K562 (cell line): ENCODE results near the gene OPCML. TPM values are rescaled to one million over a fixed set of nuclear protein-coding genes. Genes with fewer than 3 reads are reported as not detected.

ENCODE experiments used
- ATAC-seq: fragments of 200-7000 bp; cut with Tn5 transposase; 3 replicates; pipeline ENCODE4 v1.9.1; 2020; ENCODE audit warnings: moderate library complexity
- BruUV-seq: library from RNA; stranded (reverse); fragments of 400-500 nt; replicated peaks from 2 replicates; lab custom pipeline; 2021; lab: Mats Ljungman, UMichigan
- CTCF ChIA-PET: fragments of 300-600 bp; formaldehyde crosslinking; extraction: SDS; loops from one replicate; lab custom pipeline; 2021; ENCODE audit warnings: low intra/inter-chr PET ratio; lab: Yijun Ruan, JAX
- POLR2A ChIA-PET: fragments of 300-600, 350-650 bp; sonication (Branson Sonifier 250); formaldehyde crosslinking; extraction: SDS; loops from one replicate; lab custom pipeline; 2021; ENCODE audit warnings: antibody characterized with exemption, inconsistent platforms; lab: Yijun Ruan, JAX
- DNase-seq, 4 experiments: peaks; one replicate each; pipeline versions ENCODE4 v3.0.0 to v3.0.0-alpha.2; 2011 to 2018; ENCODE audit warnings: low spot score in 3 of 4, mixed read lengths in 3 of 4; ENCODE audit errors: extremely low read depth in 1 of 4
- FAIRE-seq: peaks from 2 replicates; lab custom pipeline; 2011; peaks lifted over from hg19 to GRCh38; lab: Jason Lieb, UNC
- H2AFZ ChIP-seq: 2 replicates; pipeline ENCODE4 v1.6.0; 2011; ENCODE audit warnings: low read depth, low read length, control low read depth, inconsistent platforms
- H3K27ac ChIP-seq: fragments of 200-600 bp; 3 replicates; pipeline ENCODE4 v1.8.0; 2011; ENCODE audit warnings: low read depth, mild to moderate bottlenecking, control low read depth, inconsistent platforms, low read length, moderate library complexity, mixed read lengths; ENCODE audit errors: extremely low read depth
- H3K27me3 ChIP-seq, 2 experiments: fragments of 300-600 bp in 1 of 2; 2 replicates in 1 of 2; 3 replicates in 1 of 2; pipeline versions ENCODE4 v1.6.0 to v1.8.0; 2011; ENCODE audit warnings: inconsistent platforms in 2 of 2, low read length in 2 of 2, mild to moderate bottlenecking in 1 of 2, mixed read lengths in 1 of 2, moderate library complexity in 1 of 2; ENCODE audit not compliant: control insufficient read depth in 2 of 2, insufficient read depth in 2 of 2
- H3K36me3 ChIP-seq: fragments of 300-600 bp; 3 replicates; pipeline ENCODE4 v1.8.0; 2011; ENCODE audit warnings: mild to moderate bottlenecking, low read length, inconsistent platforms; ENCODE audit not compliant: control insufficient read depth, insufficient read depth
- H3K4me1 ChIP-seq, 2 experiments: fragments of 200-600 bp in 1 of 2; replicated peaks in 1 of 2; 2 replicates in 1 of 2; 3 replicates in 1 of 2; pipeline versions ENCODE4 v1.5.1 to v1.8.0; 2011; ENCODE audit warnings: inconsistent platforms in 2 of 2, low read length in 2 of 2, mild to moderate bottlenecking in 1 of 2, mixed read lengths in 1 of 2, moderate library complexity in 1 of 2; ENCODE audit not compliant: control insufficient read depth in 2 of 2, insufficient read depth in 2 of 2
- H3K4me2 ChIP-seq: 2 replicates; pipeline ENCODE4 v1.6.1; 2011; ENCODE audit warnings: low read length, control low read depth, inconsistent platforms, mixed read lengths; ENCODE audit not compliant: insufficient read depth
- H3K4me3 ChIP-seq: fragments of 200-600 bp; sonication (generic), shearing (Covaris generic); 2 replicates; pipeline ENCODE4 v1.5.1; 2016; ENCODE audit warnings: control low read depth, inconsistent platforms
- H3K79me2 ChIP-seq: fragments of 200-600 bp; 3 replicates; pipeline ENCODE4 v1.8.0; 2011; ENCODE audit warnings: low read length, inconsistent platforms; ENCODE audit not compliant: control insufficient read depth, insufficient read depth
- H3K9ac ChIP-seq, 2 experiments: 2 replicates each; pipeline versions ENCODE4 v1.6.0 to v1.6.1; 2011; ENCODE audit warnings: low read depth in 2 of 2, low read length in 2 of 2, control low read depth in 1 of 2, inconsistent platforms in 1 of 2, mild to moderate bottlenecking in 1 of 2, mixed read lengths in 1 of 2; ENCODE audit not compliant: insufficient read depth in 1 of 2
- H3K9me1 ChIP-seq: one replicate; pipeline ENCODE4 v1.6.0; 2011; ENCODE audit warnings: inconsistent platforms, mild to moderate bottlenecking, low read length, moderate library complexity; ENCODE audit not compliant: control insufficient read depth, insufficient read depth
- H3K9me3 ChIP-seq: replicated peaks from 2 replicates; pipeline ENCODE4 v1.5.1; 2011; ENCODE audit warnings: low read depth, low read length, inconsistent platforms; ENCODE audit not compliant: control insufficient read depth, insufficient read depth
- H4K20me1 ChIP-seq: replicated peaks from 2 replicates; pipeline ENCODE4 v1.6.1; 2011; ENCODE audit warnings: low read length, inconsistent platforms, mixed read lengths; ENCODE audit not compliant: control insufficient read depth, insufficient read depth
- BRF1 ChIP-seq: IDR thresholded peaks from 3 replicates; pipeline ENCODE4 v1.6.1; 2011; ENCODE audit warnings: borderline replicate concordance, mild to moderate bottlenecking; ENCODE audit not compliant: insufficient read length; ENCODE audit errors: extremely low read depth
- CBX2 ChIP-seq: fragments of 200-600 bp; sonication (generic); IDR thresholded peaks from one replicate; pipeline ENCODE4 v1.6.1; 2012; ENCODE audit warnings: mild to moderate bottlenecking, low read length, inconsistent platforms; ENCODE audit not compliant: insufficient read depth, poor library complexity, severe bottlenecking
- HNRNPLL ChIP-seq: fragments of 200-400 bp; formaldehyde crosslinking; IDR thresholded peaks from 2 replicates; pipeline ENCODE4 v1.6.1; 2017; ENCODE audit warnings: low read length, low read depth, mild to moderate bottlenecking; ENCODE audit not compliant: poor library complexity, severe bottlenecking
- ILF3 ChIP-seq: fragments of 450-650 bp; IDR thresholded peaks from 2 replicates; pipeline ENCODE4 v1.6.1; 2018; ENCODE audit warnings: antibody characterized with exemption, mild to moderate bottlenecking, moderate library complexity, borderline replicate concordance
- NBN ChIP-seq: fragments of 450-650 bp; IDR thresholded peaks from 2 replicates; pipeline ENCODE4 v1.6.1; 2016; ENCODE audit warnings: low read depth, mild to moderate bottlenecking
- NR2C2 ChIP-seq, 2 experiments: fragments of 200-800 bp in 1 of 2; sonication (Bioruptor generic) in 1 of 2; sonication (generic) in 1 of 2; formaldehyde crosslinking in 1 of 2; IDR thresholded peaks; 2 replicates each; pipeline versions ENCODE4 v1.6.1 to v1.8.0; 2016 to 2022; ENCODE audit warnings: mild to moderate bottlenecking in 1 of 2, missing compliant biosample characterization in 1 of 2, missing genetic modification characterization in 1 of 2, missing genetic modification reagents in 1 of 2
- ZNF140 ChIP-seq: fragments of 250-450 bp; sonication (Bioruptor Pico); IDR thresholded peaks from 2 replicates; pipeline ENCODE4 v1.8.0; 2021; ENCODE audit warnings: moderate library complexity, mild to moderate bottlenecking, inconsistent platforms
- ZNF174 ChIP-seq: fragments of 250-450 bp; sonication (Bioruptor Pico); IDR thresholded peaks from 2 replicates; pipeline ENCODE4 v1.4.0; 2020; ENCODE audit warnings: mild to moderate bottlenecking
- ZNF212 ChIP-seq: fragments of 450-650 bp; formaldehyde crosslinking; IDR thresholded peaks from 2 replicates; pipeline ENCODE4 v1.4.0; 2020; ENCODE audit warnings: mild to moderate bottlenecking
- ZNF76 ChIP-seq: fragments of 250-450 bp; sonication (Bioruptor Pico); IDR thresholded peaks from 2 replicates; pipeline ENCODE4 v1.4.0; 2020; ENCODE audit warnings: mild to moderate bottlenecking, moderate library complexity, borderline replicate concordance
- WGBS: fragments of 100-300 bp; shearing (Covaris generic); methylation state at CpG from one replicate; pipeline ENCODE4 v1.1.6; 2016; ENCODE audit warnings: low coverage, mixed read lengths; ENCODE audit not compliant: insufficient coverage; ENCODE audit errors: missing lambda C conversion rate; 5-methylcytosine and 5-hydroxymethylcytosine counted together
- in situ Hi-C: fragments of 300-500 bp; cut with MboI; formaldehyde crosslinking; loops from 4 replicates; pipeline ENCODE4 v1.15.0; 2018; ENCODE audit warnings: inconsistent platforms, mixed read lengths
- intact Hi-C: fragments of 100-400 bp; cut with micrococcal nuclease; formaldehyde crosslinking; loops from 2 replicates; pipeline ENCODE4 v1.14.2; 2022
- polyA plus RNA-seq, 8 experiments: library from polyadenylated mRNA; depleted of rRNA in 4 of 8; stranded (reverse) in 5 of 8; unstranded in 3 of 8; fragments of >200 nt; fragmentation: Nextera tagmentation in 2 of 8; fragmentation: Illumina TruSeq in 1 of 8; extraction: Ambion mirVana in 2 of 8; extraction: Trizol in 1 of 8; gene quantifications; 2 replicates each; pipeline versions ENCODE4 v1.2.1 to v1.2.3, GENCODE V29; 2011 to 2014; ENCODE audit warnings: inconsistent platforms in 1 of 8, missing spikeins in 1 of 8
- total RNA-seq, 7 experiments: library from RNA; depleted of rRNA in 6 of 7; stranded (reverse); fragments of >200 nt in 6 of 7; fragmentation: Illumina TruSeq in 2 of 7; extraction: Trizol in 2 of 7; gene quantifications; 2 replicates each; pipeline versions ENCODE4 v1.2.1 to v1.2.3, GENCODE V29; 2011 to 2021; ENCODE audit warnings: low replicate concordance in 1 of 7
- TF ChIP-seq, protein P1 (sequence below): sonication (generic); formaldehyde crosslinking; IDR thresholded peaks from 2 replicates; pipeline ENCODE4 v1.8.1; 2023; ENCODE audit warnings: mild to moderate bottlenecking, missing genetic modification reagents
- TF ChIP-seq, protein P2 (sequence below), 2 experiments: fragments of 450-650 bp; IDR thresholded peaks; 2 replicates each; pipeline ENCODE4 v1.6.1; 2018; ENCODE audit warnings: mild to moderate bottlenecking in 2 of 2, low read depth in 1 of 2; ENCODE audit not compliant: partially characterized antibody in 2 of 2
- TF ChIP-seq, protein P3 (sequence below): fragments of 450-650 bp; IDR thresholded peaks from 2 replicates; pipeline ENCODE4 v1.6.1; 2016; ENCODE audit warnings: antibody characterized with exemption

Gene OPCML
- total and polyA plus RNA-seq, 9 of the 15 experiments (the other 6 are each of a cell fraction or from before 2014, with no cell fraction given), result not detected

- no peak for TF ChIP-seq BRF1
These were observed 512.5 kb downstream of the OPCML start (continued) for GRCh38 chr11:133019545-133020371.

DNA sequence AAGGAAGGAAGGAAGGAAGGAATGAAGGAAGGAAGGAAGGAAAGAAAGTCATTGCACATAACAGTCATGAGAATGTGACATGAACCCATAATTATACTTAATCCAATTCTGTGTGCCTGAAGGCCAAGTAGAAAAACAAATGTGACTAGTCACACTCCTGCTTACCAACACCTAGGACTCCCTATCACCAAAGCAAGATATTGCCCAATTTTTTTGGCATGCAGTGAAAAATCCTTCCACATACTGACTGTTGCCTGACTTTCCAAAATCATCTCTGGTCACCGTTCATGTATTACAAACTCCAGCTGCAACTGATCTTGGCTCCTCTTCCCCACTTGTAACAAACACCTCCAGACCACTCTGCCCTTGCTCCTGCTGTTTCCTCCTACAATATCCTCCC, 516.8 kb downstream of the OPCML start:
- DNase-seq (no peak), ATAC-seq (no peak), FAIRE-seq (no peak)
- no peak overlapping the region for H2AFZ ChIP-seq
- H3K9ac ChIP-seq, result no peak overlapping the region
- no TSS peak for BruUV-seq
- 0% methylated on average over 1 of the region's 1 CpG for WGBS
- no peaks in the 10 kb centered on the region; the same call in 1 of the 2 replicates for H3K9me3 ChIP-seq
- H3K36me3 ChIP-seq, result no peaks in the 10 kb centered on the region
- POLR2A ChIA-PET, result no interaction called here
- no peaks in the 10 kb centered on the region for H4K20me1 ChIP-seq
- in situ Hi-C loops, result no loop called here
- no peak overlapping the region for H3K4me2 ChIP-seq
- H3K4me3 ChIP-seq, result no peak overlapping the region
- CTCF ChIA-PET, result no interaction called here
- no peaks in the 10 kb centered on the region for H3K79me2 ChIP-seq
- no peaks in the 10 kb centered on the region for H3K27me3 ChIP-seq
- no peaks in the 10 kb centered on the region for H3K9me1 ChIP-seq
- intact Hi-C loops, result no loop called here
- no peak overlapping the region for H3K27ac ChIP-seq
- no peaks in the 10 kb centered on the region for H3K4me1 ChIP-seq
- TF ChIP-seq, protein P1, sequence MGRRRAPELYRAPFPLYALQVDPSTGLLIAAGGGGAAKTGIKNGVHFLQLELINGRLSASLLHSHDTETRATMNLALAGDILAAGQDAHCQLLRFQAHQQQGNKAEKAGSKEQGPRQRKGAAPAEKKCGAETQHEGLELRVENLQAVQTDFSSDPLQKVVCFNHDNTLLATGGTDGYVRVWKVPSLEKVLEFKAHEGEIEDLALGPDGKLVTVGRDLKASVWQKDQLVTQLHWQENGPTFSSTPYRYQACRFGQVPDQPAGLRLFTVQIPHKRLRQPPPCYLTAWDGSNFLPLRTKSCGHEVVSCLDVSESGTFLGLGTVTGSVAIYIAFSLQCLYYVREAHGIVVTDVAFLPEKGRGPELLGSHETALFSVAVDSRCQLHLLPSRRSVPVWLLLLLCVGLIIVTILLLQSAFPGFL (CRISPR knock-in tag), result no peak
- no peak for TF ChIP-seq NR2C2 (CRISPR knock-in tag; IDR thresholded peaks at IDR 0.05)
- TF ChIP-seq NR2C2 (tag; IDR thresholded peaks at IDR 0.05), result no peak
- TF ChIP-seq ZNF76 (CRISPR knock-in tag), result no peak
- TF ChIP-seq ZNF174 (CRISPR knock-in tag), result no peak
- no peak for TF ChIP-seq CBX2
- TF ChIP-seq NBN, result no peak
- TF ChIP-seq, protein P2, sequence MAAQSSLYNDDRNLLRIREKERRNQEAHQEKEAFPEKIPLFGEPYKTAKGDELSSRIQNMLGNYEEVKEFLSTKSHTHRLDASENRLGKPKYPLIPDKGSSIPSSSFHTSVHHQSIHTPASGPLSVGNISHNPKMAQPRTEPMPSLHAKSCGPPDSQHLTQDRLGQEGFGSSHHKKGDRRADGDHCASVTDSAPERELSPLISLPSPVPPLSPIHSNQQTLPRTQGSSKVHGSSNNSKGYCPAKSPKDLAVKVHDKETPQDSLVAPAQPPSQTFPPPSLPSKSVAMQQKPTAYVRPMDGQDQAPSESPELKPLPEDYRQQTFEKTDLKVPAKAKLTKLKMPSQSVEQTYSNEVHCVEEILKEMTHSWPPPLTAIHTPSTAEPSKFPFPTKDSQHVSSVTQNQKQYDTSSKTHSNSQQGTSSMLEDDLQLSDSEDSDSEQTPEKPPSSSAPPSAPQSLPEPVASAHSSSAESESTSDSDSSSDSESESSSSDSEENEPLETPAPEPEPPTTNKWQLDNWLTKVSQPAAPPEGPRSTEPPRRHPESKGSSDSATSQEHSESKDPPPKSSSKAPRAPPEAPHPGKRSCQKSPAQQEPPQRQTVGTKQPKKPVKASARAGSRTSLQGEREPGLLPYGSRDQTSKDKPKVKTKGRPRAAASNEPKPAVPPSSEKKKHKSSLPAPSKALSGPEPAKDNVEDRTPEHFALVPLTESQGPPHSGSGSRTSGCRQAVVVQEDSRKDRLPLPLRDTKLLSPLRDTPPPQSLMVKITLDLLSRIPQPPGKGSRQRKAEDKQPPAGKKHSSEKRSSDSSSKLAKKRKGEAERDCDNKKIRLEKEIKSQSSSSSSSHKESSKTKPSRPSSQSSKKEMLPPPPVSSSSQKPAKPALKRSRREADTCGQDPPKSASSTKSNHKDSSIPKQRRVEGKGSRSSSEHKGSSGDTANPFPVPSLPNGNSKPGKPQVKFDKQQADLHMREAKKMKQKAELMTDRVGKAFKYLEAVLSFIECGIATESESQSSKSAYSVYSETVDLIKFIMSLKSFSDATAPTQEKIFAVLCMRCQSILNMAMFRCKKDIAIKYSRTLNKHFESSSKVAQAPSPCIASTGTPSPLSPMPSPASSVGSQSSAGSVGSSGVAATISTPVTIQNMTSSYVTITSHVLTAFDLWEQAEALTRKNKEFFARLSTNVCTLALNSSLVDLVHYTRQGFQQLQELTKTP (IDR thresholded peaks at IDR 0.05; ENCODE audit: low read depth in 1 of 2, partially characterized antibody in 2 of 2), result no peak
- TF ChIP-seq ZNF212 (CRISPR knock-in tag), result no peak
- TF ChIP-seq HNRNPLL, result no peak
- TF ChIP-seq ZNF140 (CRISPR knock-in tag), result no peak
- TF ChIP-seq, protein P3, sequence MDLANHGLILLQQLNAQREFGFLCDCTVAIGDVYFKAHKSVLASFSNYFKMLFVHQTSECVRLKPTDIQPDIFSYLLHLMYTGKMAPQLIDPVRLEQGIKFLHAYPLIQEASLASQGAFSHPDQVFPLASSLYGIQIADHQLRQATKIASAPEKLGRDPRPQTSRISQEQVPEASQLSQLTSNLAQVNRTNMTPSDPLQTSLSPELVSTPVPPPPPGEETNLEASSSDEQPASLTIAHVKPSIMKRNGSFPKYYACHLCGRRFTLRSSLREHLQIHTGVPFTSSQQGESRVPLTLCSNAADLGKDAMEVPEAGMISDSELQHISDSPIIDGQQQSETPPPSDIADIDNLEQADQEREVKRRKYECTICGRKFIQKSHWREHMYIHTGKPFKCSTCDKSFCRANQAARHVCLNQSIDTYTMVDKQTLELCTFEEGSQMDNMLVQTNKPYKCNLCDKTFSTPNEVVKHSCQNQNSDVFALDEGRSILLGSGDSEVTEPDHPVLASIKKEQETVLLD, result no peak
- TF ChIP-seq ILF3, result no peak
